HG03342 (cell line): ENCODE measurements around the gene STYXL1.
"Not testable (repeated sequence)": the region's sequence is repeated elsewhere in the genome, so short reads cannot be mapped to it uniquely, and the experiment has no call there.

Experiments used
- ATAC-seq: cut with Tn5 transposase; IDR thresholded peaks from one replicate; pipeline ENCODE4 v1.9.1; 2021; ENCODE audit warnings: mild to moderate bottlenecking, moderate library complexity; ENCODE audit not compliant: unreplicated experiment

STYXL1 gene

GRCh38 chr7:76066716-76067503 lies 19.1 kb upstream of the STYXL1 start:
- ATAC-seq = no peak

- ATAC-seq = no peak
Observed at GRCh38 chr7:76065016-76065612, 17.3 kb upstream of the STYXL1 start.

- ATAC-seq = no peak
Observed at GRCh38 chr7:76064208-76064970, 16.6 kb upstream of the STYXL1 start.

- ATAC-seq = no peak
Observed at GRCh38 chr7:76063525-76063924, 15.7 kb upstream of the STYXL1 start.

GRCh38 chr7:76063114-76063513 lies 15.3 kb upstream of the STYXL1 start:
- ATAC-seq = no peak

- no peak for ATAC-seq
Observed at GRCh38 chr7:76062254-76062653, 14.5 kb upstream of the STYXL1 start.

GRCh38 chr7:76060842-76061241 lies 13.0 kb upstream of the STYXL1 start:
- no peak for ATAC-seq

- not testable (repeated sequence) for ATAC-seq
Observed at GRCh38 chr7:76058745-76059144, 10.9 kb upstream of the STYXL1 start.

- ATAC-seq = no peak
Observed at GRCh38 chr7:76057813-76058145, 10.0 kb upstream of the STYXL1 start.

GRCh38 chr7:76057103-76057812 lies 9.5 kb upstream of the STYXL1 start:
- ATAC-seq = no peak

GRCh38 chr7:76056241-76056640 lies 8.4 kb upstream of the STYXL1 start:
- no peak for ATAC-seq

GRCh38 chr7:76054123-76055120 lies 6.6 kb upstream of the STYXL1 start:
- ATAC-seq = no peak

GRCh38 chr7:76053461-76053860 lies 5.7 kb upstream of the STYXL1 start:
- no peak for ATAC-seq

- ATAC-seq = not testable (repeated sequence)
Observed at GRCh38 chr7:76052681-76053080, 4.9 kb upstream of the STYXL1 start.

- no peak for ATAC-seq
Observed at GRCh38 chr7:76051840-76052239, 4.0 kb upstream of the STYXL1 start.

GRCh38 chr7:76050545-76050944 lies 2.7 kb upstream of the STYXL1 start:
- ATAC-seq = no peak

- no peak for ATAC-seq
Observed at GRCh38 chr7:76049295-76049694, 1.5 kb upstream of the STYXL1 start.

GRCh38 chr7:76048668-76048988 lies 828 bp upstream of the STYXL1 start:
- no peak for ATAC-seq

GRCh38 chr7:76047305-76047810 lies 442 bp downstream of the STYXL1 start:
- ATAC-seq = no peak

GRCh38 chr7:76044375-76044865 lies 3.4 kb downstream of the STYXL1 start:
- no peak for ATAC-seq
